Kidney epithelial cell (primary cell): ENCODE results near the gene PSMB5. TPM values are rescaled to one million over a fixed set of nuclear protein-coding genes. Genes with fewer than 3 reads are reported as not detected.
"Not testable (repeated sequence)": the region's sequence is repeated elsewhere in the genome, so short reads cannot be mapped to it uniquely, and the experiment has no call there.

ENCODE experiments used
- DNase-seq: peaks from one replicate; pipeline ENCODE4 v3.0.0-alpha.2; 2010; ENCODE audit warnings: low read depth
- H3K27me3 ChIP-seq: 2 replicates; pipeline ENCODE4 v1.6.0; 2011; ENCODE audit warnings: low read length; ENCODE audit not compliant: control insufficient read depth, insufficient read depth
- H3K36me3 ChIP-seq: 2 replicates; pipeline ENCODE4 v1.5.1; 2011; ENCODE audit warnings: low read length; ENCODE audit not compliant: control insufficient read depth, insufficient read depth
- H3K4me3 ChIP-seq: 2 replicates; pipeline ENCODE4 v1.5.1; 2011; ENCODE audit warnings: low read depth, mild to moderate bottlenecking, control low read depth, low read length
- total RNA-seq: library from RNA; depleted of rRNA; stranded (reverse); fragments of >200 nt; gene quantifications from 2 replicates; pipeline ENCODE4 v1.2.3, GENCODE V29; 2015
- TF ChIP-seq, protein P1 (sequence below): IDR thresholded peaks from 2 replicates; pipeline ENCODE4 v1.5.1; 2011; ENCODE audit warnings: mild to moderate bottlenecking, moderate library complexity, low read length, control low read depth, inconsistent platforms; ENCODE audit not compliant: insufficient read depth, poor library complexity, severe bottlenecking

PSMB5 gene
- total RNA-seq, 1 donor from 2014 or later: 199 TPM

- TF ChIP-seq, protein P1, sequence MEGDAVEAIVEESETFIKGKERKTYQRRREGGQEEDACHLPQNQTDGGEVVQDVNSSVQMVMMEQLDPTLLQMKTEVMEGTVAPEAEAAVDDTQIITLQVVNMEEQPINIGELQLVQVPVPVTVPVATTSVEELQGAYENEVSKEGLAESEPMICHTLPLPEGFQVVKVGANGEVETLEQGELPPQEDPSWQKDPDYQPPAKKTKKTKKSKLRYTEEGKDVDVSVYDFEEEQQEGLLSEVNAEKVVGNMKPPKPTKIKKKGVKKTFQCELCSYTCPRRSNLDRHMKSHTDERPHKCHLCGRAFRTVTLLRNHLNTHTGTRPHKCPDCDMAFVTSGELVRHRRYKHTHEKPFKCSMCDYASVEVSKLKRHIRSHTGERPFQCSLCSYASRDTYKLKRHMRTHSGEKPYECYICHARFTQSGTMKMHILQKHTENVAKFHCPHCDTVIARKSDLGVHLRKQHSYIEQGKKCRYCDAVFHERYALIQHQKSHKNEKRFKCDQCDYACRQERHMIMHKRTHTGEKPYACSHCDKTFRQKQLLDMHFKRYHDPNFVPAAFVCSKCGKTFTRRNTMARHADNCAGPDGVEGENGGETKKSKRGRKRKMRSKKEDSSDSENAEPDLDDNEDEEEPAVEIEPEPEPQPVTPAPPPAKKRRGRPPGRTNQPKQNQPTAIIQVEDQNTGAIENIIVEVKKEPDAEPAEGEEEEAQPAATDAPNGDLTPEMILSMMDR: no peak
- DNase-seq: no peak
- Histone ChIP-seq H3K27me3 (no peaks in the 10 kb centered on the region), H3K4me3 (no peak overlapping the region), H3K36me3 (no peaks in the 10 kb centered on the region)
These were observed 25.9 kb downstream of the PSMB5 start for GRCh38 chr14:23008831-23009230.

DNA sequence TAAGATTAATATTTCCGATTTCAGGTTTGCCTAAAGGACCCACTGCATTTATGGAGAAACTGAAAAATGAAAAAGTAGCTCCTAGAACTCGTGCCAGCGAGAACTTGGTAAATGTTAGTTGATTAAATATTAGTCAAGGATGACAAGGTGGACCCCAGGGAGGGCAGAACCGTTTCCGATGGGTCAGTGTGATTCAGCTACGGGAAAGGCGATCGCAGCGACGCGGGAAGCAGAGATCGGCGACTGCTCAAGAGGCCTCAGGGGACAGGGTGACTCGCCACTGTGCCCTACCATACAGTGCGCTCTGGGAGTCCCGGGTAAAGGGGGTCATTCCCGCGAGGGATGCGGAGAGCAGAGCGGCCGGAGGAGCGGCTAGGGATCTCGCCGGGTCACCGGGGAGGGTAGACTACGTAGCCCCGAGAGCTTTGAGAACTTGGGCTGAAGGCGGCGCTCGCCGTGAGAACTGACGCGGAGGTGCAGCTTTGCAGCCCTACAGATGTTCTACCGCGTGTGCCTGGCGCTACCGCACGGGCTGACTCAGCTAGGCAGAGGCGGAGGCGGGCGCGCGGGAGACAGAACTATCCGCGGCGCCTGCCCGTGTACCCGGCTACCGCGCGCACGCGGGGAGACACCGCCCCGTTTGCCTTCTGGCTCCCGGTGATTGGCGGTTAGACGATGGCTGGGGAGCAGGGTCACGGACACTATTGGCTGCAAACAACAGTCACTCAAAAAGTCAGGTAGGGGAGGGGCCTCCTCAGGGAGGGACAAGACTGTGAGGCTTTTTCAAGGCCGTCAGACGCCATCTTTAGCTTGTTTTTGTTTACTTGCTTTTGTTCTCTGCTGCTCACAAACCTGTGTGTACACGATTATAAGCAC lies 27.9 kb downstream of the PSMB5 start:
- Histone ChIP-seq H3K27me3 (no peaks in the 10 kb centered on the region), H3K36me3 (no peaks in the 10 kb centered on the region), H3K4me3 (peak overlapping the region; percentile 55)
- TF ChIP-seq, protein P1: peak; percentile 31
- peak; percentile 83 for DNase-seq

GRCh38 chr14:23006188-23006534 lies 28.5 kb downstream of the PSMB5 start:
- TF ChIP-seq, protein P1: no peak
- DNase-seq: no peak

DNA sequence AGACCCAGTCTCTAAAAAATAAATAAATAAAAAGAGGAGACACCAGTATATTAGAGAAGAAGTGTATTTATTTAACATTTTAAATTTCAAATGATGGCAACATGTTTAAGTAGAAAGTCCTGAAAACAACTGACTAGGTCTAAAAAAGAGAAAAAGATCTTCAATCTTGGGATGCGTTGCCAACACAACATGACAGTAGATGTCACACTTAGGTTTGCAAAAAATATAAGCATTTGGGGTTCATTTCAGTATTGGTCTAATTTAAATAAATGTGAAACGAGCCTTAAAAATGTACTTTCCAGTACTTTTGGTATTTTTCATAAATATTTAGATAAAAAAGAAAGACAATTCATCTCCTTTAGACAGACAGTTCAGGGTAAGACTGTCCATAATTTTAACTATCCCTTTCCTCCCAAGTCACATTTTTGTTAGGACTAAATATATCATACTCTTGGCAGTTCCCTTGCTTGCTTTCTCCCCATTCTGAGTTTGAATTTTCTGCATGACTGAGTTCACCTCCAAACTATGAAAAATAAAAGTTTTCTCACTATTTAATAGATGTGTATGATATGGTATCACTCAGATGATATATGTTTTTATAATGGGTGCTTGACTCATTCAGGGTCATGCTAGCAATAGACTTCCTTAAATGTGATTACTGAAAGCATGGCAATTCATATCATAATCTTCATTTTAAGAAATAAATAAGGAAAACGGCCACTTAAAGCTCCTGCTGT lies 29.1 kb downstream of the PSMB5 start:
- TF ChIP-seq, protein P1: no peak
- DNase-seq: no peak
- H3K36me3 ChIP-seq: no peaks in the 10 kb centered on the region
- H3K27me3 ChIP-seq: no peaks in the 10 kb centered on the region
- no peak overlapping the region for H3K4me3 ChIP-seq

More at GRCh38 chr14:23006188-23006534, 28.5 kb downstream of the PSMB5 start:
- Histone ChIP-seq H3K4me3 (peak overlapping the region; percentile 55), H3K27me3 (no peaks in the 10 kb centered on the region), H3K36me3 (no peaks in the 10 kb centered on the region)

- not testable (repeated sequence) for H3K4me3 ChIP-seq, DNase-seq, H3K27me3 ChIP-seq, H3K36me3 ChIP-seq
These were observed 30.4 kb downstream of the PSMB5 start for GRCh38 chr14:23004274-23004673.

GRCh38 chr14:23002592-23002991 lies 32.1 kb downstream of the PSMB5 start:
- H3K4me3 ChIP-seq: no peak overlapping the region
- no peak for DNase-seq
- H3K27me3 ChIP-seq: no peaks in the 10 kb centered on the region
- H3K36me3 ChIP-seq: no peaks in the 10 kb centered on the region
- TF ChIP-seq, protein P1: no peak
